ENCODE data around the gene MYH14. TPM values are rescaled to one million over a fixed set of nuclear protein-coding genes. Genes with fewer than 3 reads are reported as not detected.

MYH14 gene
- total and polyA plus RNA-seq, 2 of the 4 experiments (the other 2 are of a cell fraction), result not detected

DNA sequence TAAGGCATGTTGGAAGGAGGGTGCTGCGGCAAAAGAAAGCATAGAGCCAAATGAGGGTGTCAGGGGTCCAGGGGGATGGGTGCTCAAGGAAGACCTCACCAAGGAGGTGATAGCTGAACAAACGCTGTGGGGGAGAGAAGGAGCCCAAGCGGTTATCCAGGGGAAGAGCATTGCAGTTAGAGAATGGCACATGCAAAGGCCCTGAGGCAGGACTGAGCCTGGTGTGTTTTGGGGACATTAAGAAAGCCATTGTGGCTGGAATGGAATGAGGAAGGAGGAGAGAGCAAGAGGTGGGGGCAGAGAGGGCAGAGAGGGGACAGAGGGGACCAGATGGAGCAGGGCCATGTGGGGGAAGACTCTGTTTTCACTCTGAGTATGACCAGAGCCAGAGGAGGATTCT lies 6.1 kb upstream of the MYH14 start:
- no peak overlapping the region for H3K23ac ChIP-seq (ENCODE audit: low read depth, low read length)
- no peak overlapping the region for H2AK5ac ChIP-seq (ENCODE audit: low read depth, low read length)
- no peaks in the 10 kb centered on the region for H3K79me1 ChIP-seq (ENCODE audit: low read depth in 1 of 2, low read length in 2 of 2)
- H3K27me3 ChIP-seq (ENCODE audit: control insufficient read depth, insufficient read depth, low read length), result no peaks in the 10 kb centered on the region
- ChIA-PET POLR2A (ENCODE audit: unreplicated experiment) (no interaction called here), CTCF (no interaction called here)
- WGBS, 2 experiments (ENCODE audit: extremely low coverage in 2 of 2, insufficient read length in 1 of 2), result 17% methylated on average over 1 of the region's 3 CpGs; no CpG with 5 or more reads in 1 of the 2 experiments
- no peak overlapping the region for H2BK15ac ChIP-seq (ENCODE audit: low read depth, low read length)
- dilution Hi-C loops (cut with HindIII; ENCODE audit: low sequenced_read_pairs, unreplicated experiment) (no loop called here), intact Hi-C loops (cut with micrococcal nuclease) (no loop called here), in situ Hi-C loops (cut with MboI; ENCODE audit: low sequenced_read_pairs) (no loop called here)
- H3K14ac ChIP-seq (replicated peaks; ENCODE audit: low read depth, low read length), result no peak overlapping the region
- H2AFZ ChIP-seq (replicated peaks; ENCODE audit: low read length, poor library complexity), result no peak overlapping the region
- no peak overlapping the region for H2BK5ac ChIP-seq (ENCODE audit: low read depth, low read length, poor library complexity, severe bottlenecking)
- H4K20me1 ChIP-seq (ENCODE audit: insufficient read depth, low read length), result no peaks in the 10 kb centered on the region
- H3K18ac ChIP-seq (ENCODE audit: low read depth, low read length), result no peak overlapping the region
- no peak overlapping the region for H3K4ac ChIP-seq (ENCODE audit: low read depth, low read length)
- no peak overlapping the region for H3K4me3 ChIP-seq (ENCODE audit: insufficient read depth, low read depth, low read length)
- H3K4me2 ChIP-seq (ENCODE audit: low read depth, low read length), result no peak overlapping the region
- H4K5ac ChIP-seq (ENCODE audit: low read depth, low read length), result no peak overlapping the region
- H4K8ac ChIP-seq (ENCODE audit: low read depth in 2 of 2, low read length in 2 of 2), result no peak overlapping the region
- H4K91ac ChIP-seq (ENCODE audit: insufficient read depth, low read depth, low read length), result no peak overlapping the region
- no peak overlapping the region for H2BK120ac ChIP-seq (ENCODE audit: low read depth, low read length)
- no peak for TF ChIP-seq RAD21 (IDR thresholded peaks at IDR 0.05; ENCODE audit: low read length)
- H2BK20ac ChIP-seq (ENCODE audit: low read depth, low read length), result no peak overlapping the region
- no peaks in the 10 kb centered on the region for H3K9me1 ChIP-seq (ENCODE audit: insufficient read depth, low read length)
- H3K9me3 ChIP-seq (ENCODE audit: control insufficient read depth, insufficient read depth, low read length), result peaks cover 25% of the 10 kb centered on the region; the same call in 1 of the 2 replicates
- H3K36me3 ChIP-seq (ENCODE audit: control insufficient read depth, insufficient read depth, low read length), result no peaks in the 10 kb centered on the region
- ATAC-seq (ENCODE audit: low read depth) (no peak), DNase-seq (no peak)
- no peak overlapping the region for H3K27ac ChIP-seq (ENCODE audit: insufficient read depth, low read length)
- H2AK9ac ChIP-seq (replicated peaks; ENCODE audit: low read depth, low read length, poor library complexity), result no peak overlapping the region
- no peak overlapping the region for H3K9ac ChIP-seq (ENCODE audit: low read depth, low read length)
- H3K56ac ChIP-seq (ENCODE audit: extremely low read depth, insufficient read depth, low read length), result no peak overlapping the region
- H3K4me1 ChIP-seq (ENCODE audit: control insufficient read depth, insufficient read depth, low read length), result no peaks in the 10 kb centered on the region
- BruUV-seq (replicated peaks), result no TSS peak

Measured in IMR-90 (cell line).